AG04449 (cell line): ENCODE data around the gene FAM83F.
"Not testable (repeated sequence)": the region's sequence is repeated elsewhere in the genome, so short reads cannot be mapped to it uniquely, and the experiment has no call there.

Experiments
- CTCF ChIA-PET: fragments of 350-600 bp; formaldehyde crosslinking; extraction: SDS; loops from one replicate; lab custom pipeline; 2021; ENCODE audit warnings: antibody characterized with exemption; lab: Yijun Ruan, JAX
- POLR2A ChIA-PET: fragments of 400-600, 350-600 bp; formaldehyde crosslinking; extraction: SDS; loops from one replicate; lab custom pipeline; 2020; ENCODE audit warnings: antibody characterized with exemption, inconsistent platforms; lab: Yijun Ruan, JAX
- DNase-seq: peaks from one replicate; pipeline ENCODE4 v3.0.0-alpha.2; 2010; ENCODE audit warnings: low read depth, low spot score
- H3K4me3 ChIP-seq: 2 replicates; pipeline ENCODE4 v1.5.1; 2011; ENCODE audit warnings: low read depth, mild to moderate bottlenecking, control low read depth, low read length
- CTCF ChIP-seq: IDR thresholded peaks from one replicate; pipeline ENCODE4 v1.5.1; 2011; ENCODE audit warnings: mild to moderate bottlenecking, moderate library complexity, low read length, control low read depth, inconsistent platforms; ENCODE audit not compliant: insufficient read depth; ENCODE audit errors: missing control alignments

The FAM83F gene

GRCh38 chr22:40020956-40021355 is 26.2 kb downstream of the FAM83F start:
- ChIA-PET CTCF (interaction anchor here (0.8 to 24.3 kb wide), 9 partner anchors 9 to 1151 kb away, joined by 3 to 1079 read pairs (median 4); partner anchors contain the start of gene RPS19BP1), POLR2A (no interaction called here)

DNA sequence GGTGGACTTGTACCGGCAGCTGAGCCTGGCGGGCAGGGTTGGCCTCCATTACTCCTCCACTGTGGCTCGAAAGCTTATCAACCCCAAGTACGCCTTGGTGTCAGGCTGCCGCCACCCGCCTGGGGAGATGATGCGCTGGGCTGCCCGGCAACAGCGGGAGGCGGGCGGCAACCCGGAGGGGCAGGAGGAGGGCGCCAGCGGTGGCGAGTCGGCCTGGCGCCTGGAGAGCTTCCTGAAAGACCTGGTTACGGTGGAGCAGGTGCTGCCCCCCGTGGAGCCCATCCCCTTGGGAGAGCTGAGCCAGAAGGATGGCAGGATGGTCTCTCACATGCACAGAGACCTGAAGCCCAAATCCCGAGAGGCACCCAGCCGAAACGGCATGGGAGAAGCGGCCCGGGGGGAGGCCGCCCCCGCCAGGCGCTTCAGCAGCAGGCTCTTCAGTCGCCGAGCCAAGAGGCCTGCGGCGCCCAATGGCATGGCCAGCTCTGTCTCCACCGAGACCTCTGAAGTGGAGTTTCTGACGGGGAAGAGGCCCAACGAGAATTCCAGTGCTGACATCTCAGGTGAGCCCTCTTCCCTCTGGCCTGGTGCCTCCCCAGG is 26.7 kb downstream of the FAM83F start:
- CTCF ChIA-PET, result interaction anchor here (0.9 to 24.3 kb wide), 9 partner anchors 12 to 1152 kb away, joined by 3 to 1079 read pairs (median 4); partner anchors contain the start of gene RPS19BP1
- TF ChIP-seq CTCF, result no peak
- POLR2A ChIA-PET, result no interaction called here
- no peak for DNase-seq
- no peak overlapping the region for H3K4me3 ChIP-seq

More at GRCh38 chr22:40020956-40021355, 26.2 kb downstream of the FAM83F start:
- DNase-seq, result no peak
- no peak for TF ChIP-seq CTCF
- H3K4me3 ChIP-seq, result no peak overlapping the region

DNA sequence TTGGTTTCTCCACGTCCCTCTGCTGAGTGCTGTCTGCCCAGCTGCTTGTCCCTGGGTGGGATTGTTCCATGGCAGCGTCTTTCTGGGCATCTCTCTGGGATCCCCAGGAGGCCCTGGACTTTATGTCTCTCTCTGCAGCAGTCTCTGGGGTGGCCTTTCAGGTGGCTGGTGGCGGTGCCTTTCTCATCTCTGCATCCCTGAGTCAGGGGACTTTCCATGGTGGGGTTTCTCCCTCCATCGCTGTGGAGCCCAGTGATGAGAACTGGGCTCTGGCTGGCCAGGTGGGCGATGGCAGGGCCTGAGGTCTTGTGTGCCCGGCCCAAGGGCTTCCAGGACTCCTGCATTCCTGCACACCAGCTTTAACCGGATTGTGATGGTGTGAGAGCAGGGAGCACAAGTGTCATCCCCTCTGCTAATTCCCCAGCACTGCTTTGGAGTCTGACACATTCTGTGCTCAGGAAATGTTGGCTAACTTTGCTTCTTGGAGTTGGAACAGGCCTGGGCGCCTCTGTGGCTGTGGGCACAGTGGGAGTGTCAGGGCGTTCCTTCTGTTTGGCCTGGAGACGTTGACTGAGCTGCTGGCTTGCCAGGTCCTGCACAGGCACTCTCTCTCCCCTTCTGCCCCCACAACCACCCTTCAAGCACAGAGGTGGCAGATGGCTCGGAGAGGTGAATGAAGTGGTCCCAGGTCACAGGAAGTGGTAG is 27.9 kb downstream of the FAM83F start:
- TF ChIP-seq CTCF, result no peak
- ChIA-PET CTCF (interaction anchor here (0.9 to 24.3 kb wide), 10 partner anchors 13 to 1153 kb away, joined by 3 to 1079 read pairs (median 14); partner anchors contain the start of gene RPS19BP1), POLR2A (no interaction called here)
- no peak overlapping the region for H3K4me3 ChIP-seq
- DNase-seq, result no peak

DNA sequence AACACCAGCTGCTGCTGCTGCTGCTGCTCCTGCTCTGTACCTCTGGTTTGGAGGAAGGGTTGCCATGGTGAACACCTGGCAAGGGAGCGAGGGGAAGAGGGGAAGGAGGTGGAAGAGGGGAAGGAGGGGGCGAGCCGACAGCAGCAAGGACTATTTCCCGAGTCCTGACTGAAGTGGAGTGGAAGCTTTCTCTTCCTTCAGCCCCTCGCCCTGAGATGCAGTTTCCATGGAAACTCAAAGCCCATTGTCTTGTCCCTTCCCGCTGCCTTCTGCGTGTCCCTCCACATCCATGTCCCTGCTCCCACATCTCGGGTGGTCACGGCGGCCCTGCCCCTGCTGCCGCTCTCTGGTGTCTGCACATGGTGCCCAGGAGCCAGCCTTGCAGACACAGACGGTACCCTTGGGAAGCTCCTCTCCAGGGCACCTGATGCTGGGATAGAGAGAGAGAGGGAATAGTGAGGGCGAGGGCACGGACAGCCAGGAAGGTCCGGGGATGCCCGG is 28.6 kb downstream of the FAM83F start:
- no peak for DNase-seq
- CTCF ChIA-PET, result interaction anchor here (1.0 to 24.3 kb wide), 21 partner anchors 9 to 528 kb away, joined by 3 to 1079 read pairs (median 11); partner anchors contain the start of genes RPS19BP1 and TMA7B
- POLR2A ChIA-PET, result no interaction called here
- no peak overlapping the region for H3K4me3 ChIP-seq
- TF ChIP-seq CTCF, result no peak

- POLR2A ChIA-PET, result interaction anchor here (1.1 to 1.6 kb wide), 2 partner anchors 489 to 491 kb away, joined by 3 read pairs; partner anchors contain the start of gene RPS19BP1
- CTCF ChIA-PET, result interaction anchor here (0.6 to 24.3 kb wide), 59 partner anchors 10 to 681 kb away, joined by 3 to 1079 read pairs (median 4); partner anchors contain the start of genes RPS19BP1 and TMA7B
- DNase-seq, result no peak
- no peak overlapping the region for H3K4me3 ChIP-seq
- TF ChIP-seq CTCF, result peak; percentile 96
Measured at GRCh38 chr22:40024201-40025061, 29.7 kb downstream of the FAM83F start.

DNA sequence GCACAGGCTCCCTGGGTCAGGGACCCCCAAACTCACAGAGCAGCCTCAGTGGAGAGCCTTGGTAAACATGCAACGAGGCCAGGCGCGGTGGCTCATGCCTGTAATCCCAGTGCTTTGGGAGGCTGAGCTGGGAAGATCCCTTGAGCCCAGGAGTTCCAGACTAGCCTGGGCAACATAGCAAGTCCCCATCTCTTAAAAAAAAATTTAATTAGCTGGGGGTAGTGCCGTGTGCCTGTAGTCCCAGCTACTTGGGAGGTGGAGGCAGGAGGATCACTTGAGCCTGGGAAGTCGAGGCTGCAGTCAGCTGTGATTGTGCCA is 30.3 kb downstream of the FAM83F start:
- not testable (repeated sequence) for DNase-seq, H3K4me3 ChIP-seq
- ChIA-PET CTCF (interaction anchor here (0.6 to 24.3 kb wide), 55 partner anchors 10 to 681 kb away, joined by 3 to 1079 read pairs (median 4); partner anchors contain the start of genes RPS19BP1 and TMA7B), POLR2A (interaction anchor here (1.1 to 1.6 kb wide), 2 partner anchors 490 to 492 kb away, joined by 3 read pairs; partner anchors contain the start of gene RPS19BP1)
